Heart left ventricle (tissue), 16 donors: ENCODE data around the gene CDON. TPM values are rescaled to one million over a fixed set of nuclear protein-coding genes. Genes with fewer than 3 reads are reported as not detected.

ENCODE experiments used
- ATAC-seq, 4 donors: fragments of 200-7000 bp; cut with Tn5 transposase; one replicate each; pipeline ENCODE4 v1.9.1; 2020 to 2022; ENCODE audit warnings: moderate library complexity in 4 of 4, mild to moderate bottlenecking in 3 of 4, moderate number of reproducible peaks in 1 of 4
- DNase-seq, 5 donors: peaks; one replicate each; pipeline ENCODE4 v3.0.0-alpha.2; 2020
- H3K27ac ChIP-seq, 12 donors: fragments of 200-600 bp; sonication (generic) in 4 of 12; one replicate each; pipeline versions ENCODE4 v1.5.0 to v1.8.0; 2016 to 2022; ENCODE audit warnings: mild to moderate bottlenecking in 2 of 12
- H3K27me3 ChIP-seq, 9 donors: fragments of 200-600 bp; sonication (generic) in 2 of 9; one replicate each; pipeline versions ENCODE4 v1.5.1 to v1.8.0; 2016 to 2022; ENCODE audit warnings: mild to moderate bottlenecking in 3 of 9
- H3K36me3 ChIP-seq, 9 donors: fragments of 200-600 bp; sonication (generic) in 2 of 9; one replicate each; pipeline versions ENCODE4 v1.5.0 to v1.8.0; 2018 to 2022; ENCODE audit warnings: mild to moderate bottlenecking in 2 of 9
- H3K4me1 ChIP-seq, 12 donors: fragments of 200-600 bp; sonication (generic) in 4 of 12; one replicate each; pipeline versions ENCODE4 v1.5.0 to v1.8.0; 2016 to 2022; ENCODE audit warnings: mild to moderate bottlenecking in 3 of 12
- H3K4me3 ChIP-seq, 12 donors: fragments of 200-600 bp; sonication (generic) in 4 of 12; one replicate each; pipeline versions ENCODE4 v1.5.0 to v1.8.0; 2017 to 2022; ENCODE audit warnings: mild to moderate bottlenecking in 9 of 12, moderate library complexity in 4 of 12
- H3K9me3 ChIP-seq, 12 donors: fragments of 200-600 bp; sonication (generic) in 4 of 12; one replicate each; pipeline versions ENCODE4 v1.5.0 to v1.8.0; 2016 to 2022; ENCODE audit warnings: mild to moderate bottlenecking in 1 of 12
- POLR2A ChIP-seq, 2 donors: fragments of 450-650 bp; IDR thresholded peaks; one replicate each; pipeline ENCODE4 v1.6.1; 2017; ENCODE audit warnings: antibody characterized with exemption in 2 of 2, mild to moderate bottlenecking in 2 of 2, moderate library complexity in 2 of 2
- WGBS, 4 donors: extraction: QIAGEN DNeasy Blood & Tissue Kit in 2 of 4; methylation state at CpG; one replicate each; pipeline versions ENCODE4 v1.1.5 to v1.1.7; 2013 to 2018; 5-methylcytosine and 5-hydroxymethylcytosine counted together
- intact Hi-C, 10 donors: fragments of 100-400 bp; cut with DNase I; formaldehyde crosslinking; loops; one replicate each; pipeline versions ENCODE4 v1.11.1 to v1.14.2; 2022
- polyA plus RNA-seq, 2 donors: library from polyadenylated mRNA; stranded (reverse); fragments of 200-250 nt; gene quantifications; one replicate each; pipeline ENCODE4 v1.2.3, GENCODE V29; 2013
- total RNA-seq, 9 donors: library from RNA; depleted of rRNA in 2 of 9; stranded (reverse); fragments of >200 nt in 2 of 9; fragmentation: NEBNext Ultra II Directional in 3 of 9; extraction: Animal tissue kit (Norgen Biotek cat#: 25700) in 3 of 9; gene quantifications; one replicate each; pipeline versions ENCODE4 v1.1.0 to v1.2.4, GENCODE V29; 2016 to 2023
- TF ChIP-seq, protein P1 (sequence below), 12 donors: fragments of 200-600 bp; sonication (generic) in 4 of 12; IDR thresholded peaks; one replicate each; pipeline versions ENCODE4 v1.5.0 to v1.8.0; 2018 to 2022; ENCODE audit warnings: antibody characterized with exemption in 12 of 12, mild to moderate bottlenecking in 5 of 12
- donor health status: ischemic (EF 13 %, LVEDD 7.1; RV severe dilation, severe dysfunction).
- donor health status: healthy with polysubstance abuse.
- donor health status: DM: no; HTN: yes; CAD: no.
- donor health status: DM: no; HTN: no; CAD: no.
- donor health status: ischemic (EF 25% LVEDD 6.9; RV normal size, moderate dysfunction).
- donor health status: ischemic (EF 25% LVEDD 5.7; RV mildly dilated, moderate dysfunction).
- donor health status: healthy.
- donor health status: DM: yes; HTN: yes; CAD: no.
- donor health status: ischemic (EF 35%, LVEDD 5.7; RV mildly dilated, moderate dysfunction).
- donor health status: nonischemic (EF 11% LVEDD 7.7; RV severe dilation, severe dysfunction).
- donor health status: DM: yes; HTN: yes; CAD: no.
- donor health status: PGD.
- donor health status: ischemic (EF 29% LVEDD 5.4; RV normal size, mild dysfunction).
- donor health status: nonischemic (EF 23%, LVEDD 6.1; RV moderate dilation, normal function).

Gene CDON
- total and polyA plus RNA-seq, 11 donors: 1.2 to 51.5 (median 7.3) TPM

DNA sequence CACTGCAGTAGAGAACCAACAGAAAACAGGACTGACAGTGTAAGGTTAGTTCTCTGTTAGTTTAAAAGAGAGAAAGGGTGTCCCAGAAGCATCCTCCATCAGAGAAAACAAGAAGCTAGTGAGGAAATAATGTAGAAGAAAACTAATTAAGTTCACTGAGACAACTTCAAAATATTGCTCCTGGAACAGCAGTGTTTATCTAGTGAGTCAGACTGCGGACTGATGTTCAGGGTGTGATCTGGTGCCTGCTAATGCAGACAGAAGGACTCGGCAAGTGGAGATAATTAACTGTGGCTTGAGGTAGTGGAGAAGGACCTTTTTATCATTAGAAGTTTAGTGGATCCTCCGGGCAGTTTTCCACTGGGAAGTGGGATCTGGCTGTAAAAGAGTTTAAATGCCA lies 55.4 kb downstream of the CDON start:
- H3K36me3 ChIP-seq: peaks cover 0 to 17% (median 0%) of the 10 kb centered on the region in 9 donors
- no peaks in the 10 kb centered on the region for H3K9me3 ChIP-seq
- TF ChIP-seq, protein P1, sequence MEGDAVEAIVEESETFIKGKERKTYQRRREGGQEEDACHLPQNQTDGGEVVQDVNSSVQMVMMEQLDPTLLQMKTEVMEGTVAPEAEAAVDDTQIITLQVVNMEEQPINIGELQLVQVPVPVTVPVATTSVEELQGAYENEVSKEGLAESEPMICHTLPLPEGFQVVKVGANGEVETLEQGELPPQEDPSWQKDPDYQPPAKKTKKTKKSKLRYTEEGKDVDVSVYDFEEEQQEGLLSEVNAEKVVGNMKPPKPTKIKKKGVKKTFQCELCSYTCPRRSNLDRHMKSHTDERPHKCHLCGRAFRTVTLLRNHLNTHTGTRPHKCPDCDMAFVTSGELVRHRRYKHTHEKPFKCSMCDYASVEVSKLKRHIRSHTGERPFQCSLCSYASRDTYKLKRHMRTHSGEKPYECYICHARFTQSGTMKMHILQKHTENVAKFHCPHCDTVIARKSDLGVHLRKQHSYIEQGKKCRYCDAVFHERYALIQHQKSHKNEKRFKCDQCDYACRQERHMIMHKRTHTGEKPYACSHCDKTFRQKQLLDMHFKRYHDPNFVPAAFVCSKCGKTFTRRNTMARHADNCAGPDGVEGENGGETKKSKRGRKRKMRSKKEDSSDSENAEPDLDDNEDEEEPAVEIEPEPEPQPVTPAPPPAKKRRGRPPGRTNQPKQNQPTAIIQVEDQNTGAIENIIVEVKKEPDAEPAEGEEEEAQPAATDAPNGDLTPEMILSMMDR (IDR thresholded peaks at IDR 0.05): no peak
- no peak for TF ChIP-seq POLR2A (IDR thresholded peaks at IDR 0.05)
- WGBS, 4 donors: 61 to 74% (median 65%) methylated on average over 3 of the region's 3 CpGs
- no peaks in the 10 kb centered on the region for H3K27me3 ChIP-seq
- peaks cover 0 to 5% (median 0%) of the 10 kb centered on the region in 12 donors for H3K4me1 ChIP-seq
- peak overlapping the region in 5 of 12 donors; percentile 7 to 59 (median 37) for H3K27ac ChIP-seq
- intact Hi-C loops: no loop called here
- DNase-seq: no peak
- ATAC-seq: peak; percentile 48 to 81 (median 72)
- no peak overlapping the region for H3K4me3 ChIP-seq

DNA sequence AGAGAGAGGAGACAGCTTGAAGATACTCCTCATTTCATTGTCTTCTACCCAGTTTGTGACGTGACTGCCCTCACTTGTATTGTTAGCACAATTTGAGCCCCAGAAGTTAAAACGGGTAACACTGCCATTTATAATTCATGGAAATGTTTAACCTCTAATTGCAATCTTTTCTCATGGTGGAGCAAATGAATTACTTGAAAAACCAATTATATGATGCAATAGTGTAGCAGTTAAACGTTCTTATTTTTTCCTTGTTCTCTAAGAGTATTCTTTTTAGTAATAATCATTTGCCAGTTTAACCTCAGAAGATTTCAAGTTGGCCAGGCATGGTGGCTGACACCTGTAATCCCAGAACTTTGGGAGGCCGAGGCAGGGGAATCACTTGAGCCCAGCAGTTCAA lies 56.6 kb downstream of the CDON start:
- H3K27me3 ChIP-seq: no peaks in the 10 kb centered on the region
- intact Hi-C loops: no loop called here
- DNase-seq (no peak), ATAC-seq (no peak)
- no peak for TF ChIP-seq POLR2A (IDR thresholded peaks at IDR 0.05)
- TF ChIP-seq, protein P1 (IDR thresholded peaks at IDR 0.05): no peak
- H3K27ac ChIP-seq: peak overlapping the region in 1 of 12 donors; percentile 59
- no peaks in the 10 kb centered on the region for H3K9me3 ChIP-seq
- 80 to 86% (median 83%) methylated on average over 4 of the region's 4 CpGs for WGBS, 4 donors
- H3K4me1 ChIP-seq: peaks cover 0 to 5% (median 0%) of the 10 kb centered on the region in 12 donors
- H3K4me3 ChIP-seq: no peak overlapping the region
- peaks cover 0 to 20% (median 0%) of the 10 kb centered on the region in 9 donors for H3K36me3 ChIP-seq

DNA sequence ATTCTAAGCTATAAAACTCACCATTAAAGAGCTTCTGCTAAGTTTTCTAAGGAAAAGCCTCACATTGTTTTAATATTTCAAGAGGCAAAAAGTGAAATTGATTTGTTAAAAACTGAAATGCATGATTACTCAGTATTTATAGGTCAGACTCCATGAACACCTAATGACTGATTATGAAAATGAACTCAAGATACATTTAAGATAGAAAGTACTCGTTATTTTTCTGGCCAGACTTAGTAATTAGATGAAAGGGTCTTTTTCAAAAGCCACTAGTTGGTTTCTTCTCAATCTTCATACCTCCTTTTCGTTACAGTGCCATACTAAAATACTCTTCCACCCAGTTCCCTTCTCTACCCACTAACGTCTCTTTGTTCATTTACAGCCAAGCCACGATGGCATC lies 60.5 kb downstream of the CDON start:
- H3K4me3 ChIP-seq: no peak overlapping the region
- WGBS, 4 donors: 88 to 94% (median 91%) methylated on average over 4 of the region's 4 CpGs
- H3K36me3 ChIP-seq: peaks cover 0 to 29% (median 3%) of the 10 kb centered on the region in 9 donors
- H3K27me3 ChIP-seq: no peaks in the 10 kb centered on the region
- intact Hi-C loops: no loop called here
- no peak overlapping the region for H3K27ac ChIP-seq
- H3K4me1 ChIP-seq: no peaks in the 10 kb centered on the region
- no peak for ATAC-seq
- TF ChIP-seq, protein P1 (IDR thresholded peaks at IDR 0.05): no peak
- TF ChIP-seq POLR2A (IDR thresholded peaks at IDR 0.05): no peak
- H3K9me3 ChIP-seq: no peaks in the 10 kb centered on the region
- DNase-seq: no peak

DNA sequence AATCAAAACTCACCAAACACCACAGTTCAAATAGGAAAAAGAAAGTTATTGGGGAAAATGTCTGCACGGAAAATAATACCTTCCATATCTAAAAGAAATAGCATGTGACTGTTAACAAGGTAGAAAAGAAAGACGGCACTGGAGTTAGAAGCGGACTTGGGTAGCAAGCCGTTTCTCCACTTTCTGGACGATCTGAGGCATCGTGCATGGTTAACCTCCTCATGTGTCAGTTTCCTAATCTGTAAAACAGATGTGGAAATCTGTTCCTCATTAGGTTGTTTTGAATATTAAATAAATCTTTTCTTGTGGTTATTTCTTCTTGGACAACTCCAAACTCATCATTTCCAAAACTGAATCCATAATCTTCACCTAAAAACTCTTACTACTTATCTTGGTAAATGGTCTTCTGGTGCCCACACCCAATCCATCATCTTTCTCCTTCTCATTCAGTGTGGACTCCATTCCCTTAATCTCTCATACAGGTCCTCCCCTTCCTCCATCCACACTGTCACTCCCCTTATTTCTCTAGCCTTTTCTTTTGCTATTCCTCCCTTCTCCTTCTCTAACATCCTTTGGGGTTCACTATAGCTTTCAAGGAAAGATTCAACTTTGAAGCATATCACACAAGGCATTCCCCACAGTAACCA lies 63.3 kb downstream of the CDON start:
- Histone ChIP-seq H3K27ac (no peak overlapping the region), H3K4me3 (no peak overlapping the region), H3K9me3 (no peaks in the 10 kb centered on the region), H3K27me3 (no peaks in the 10 kb centered on the region), H3K36me3 (peaks cover 0 to 40% (median 8%) of the 10 kb centered on the region in 9 donors), H3K4me1 (no peaks in the 10 kb centered on the region)
- DNase-seq (no peak), ATAC-seq (no peak)
- 80 to 87% (median 82%) methylated on average over 6 of the region's 6 CpGs for WGBS, 4 donors
- TF ChIP-seq POLR2A (IDR thresholded peaks at IDR 0.05): no peak
- TF ChIP-seq, protein P1 (IDR thresholded peaks at IDR 0.05): no peak
- intact Hi-C loops: no loop called here
